Smooth muscle cell (in vitro differentiated cells): ENCODE results near the gene CALD1. TPM values are rescaled to one million over a fixed set of nuclear protein-coding genes. Genes with fewer than 3 reads are reported as not detected.

Source experiments
- DNase-seq: peaks from one replicate; lab custom pipeline; 2025; ENCODE audit not compliant: unreplicated experiment; lab: John Stamatoyannopoulos, UW
- H2AFZ ChIP-seq: fragments of 200-600 bp; sonication (generic); 2 replicates; pipeline ENCODE4 v1.6.0; 2016; ENCODE audit warnings: antibody characterized with exemption, low read depth, mild to moderate bottlenecking
- H3F3A ChIP-seq: fragments of 200-600 bp; sonication (generic); 2 replicates; pipeline ENCODE4 v1.6.0; 2017; ENCODE audit warnings: antibody characterized with exemption, low read depth
- H3K27ac ChIP-seq: fragments of 200-600 bp; sonication (generic); 2 replicates; pipeline ENCODE4 v1.5.1; 2016; ENCODE audit warnings: low read depth, mild to moderate bottlenecking
- H3K27me3 ChIP-seq: fragments of 200-600 bp; sonication (generic); 2 replicates; pipeline ENCODE4 v1.6.1; 2016; ENCODE audit warnings: low read depth, mild to moderate bottlenecking
- H3K36me3 ChIP-seq: fragments of 200-600 bp; sonication (generic); 2 replicates; pipeline ENCODE4 v1.5.1; 2016; ENCODE audit warnings: low read depth
- H3K4me1 ChIP-seq: fragments of 200-600 bp; sonication (generic); 2 replicates; pipeline ENCODE4 v1.5.1; 2016; ENCODE audit warnings: low read depth
- H3K4me2 ChIP-seq: fragments of 200-600 bp; sonication (generic); 2 replicates; pipeline ENCODE4 v1.6.0; 2016; ENCODE audit warnings: mild to moderate bottlenecking
- H3K4me3 ChIP-seq: fragments of 200-600 bp; sonication (generic); 2 replicates; pipeline ENCODE4 v1.5.1; 2016; ENCODE audit warnings: mild to moderate bottlenecking
- H3K79me2 ChIP-seq: fragments of 200-600 bp; sonication (generic); 2 replicates; pipeline ENCODE4 v1.6.0; 2016; ENCODE audit warnings: low read depth, mild to moderate bottlenecking
- H3K9ac ChIP-seq: fragments of 200-600 bp; sonication (generic); 2 replicates; pipeline ENCODE4 v1.6.0; 2016; ENCODE audit warnings: low read depth
- H3K9me3 ChIP-seq: fragments of 200-600 bp; sonication (generic); replicated peaks from 2 replicates; pipeline ENCODE4 v1.5.1; 2016; ENCODE audit warnings: low read depth
- H4K20me1 ChIP-seq: fragments of 200-600 bp; sonication (generic); 2 replicates; pipeline ENCODE4 v1.6.0; 2016; ENCODE audit warnings: low read depth
- WGBS: methylation state at CpG from one replicate; pipeline ENCODE4 v1.1.7; 2016; ENCODE audit warnings: low lambda C conversion rate; 5-methylcytosine and 5-hydroxymethylcytosine counted together
- polyA plus RNA-seq: library from polyadenylated mRNA; unstranded; fragments of >200 nt; fragmentation: Nextera tagmentation; extraction: Ambion mirVana; gene quantifications from 2 replicates; pipeline ENCODE4 v1.2.1, GENCODE V29; 2016
- total RNA-seq: library from RNA; depleted of rRNA; stranded (reverse); fragments of >200 nt; gene quantifications from 2 replicates; pipeline ENCODE4 v1.2.3, GENCODE V29; 2014
- TF ChIP-seq, protein P1 (sequence below): fragments of 200-600 bp; sonication (generic); IDR thresholded peaks from 2 replicates; pipeline ENCODE4 v1.5.1; 2017; ENCODE audit warnings: borderline replicate concordance, mild to moderate bottlenecking, antibody characterized with exemption; ENCODE audit not compliant: insufficient read depth, poor library complexity, severe bottlenecking

Gene CALD1
- total and polyA plus RNA-seq, 2 experiments from 2014 or later, result 948 to 1,552 TPM

GRCh38 chr7:134942690-134943466 is 163.4 kb downstream of the CALD1 start:
- no peaks in the 10 kb centered on the region for H3K9me3 ChIP-seq
- TF ChIP-seq, protein P1, sequence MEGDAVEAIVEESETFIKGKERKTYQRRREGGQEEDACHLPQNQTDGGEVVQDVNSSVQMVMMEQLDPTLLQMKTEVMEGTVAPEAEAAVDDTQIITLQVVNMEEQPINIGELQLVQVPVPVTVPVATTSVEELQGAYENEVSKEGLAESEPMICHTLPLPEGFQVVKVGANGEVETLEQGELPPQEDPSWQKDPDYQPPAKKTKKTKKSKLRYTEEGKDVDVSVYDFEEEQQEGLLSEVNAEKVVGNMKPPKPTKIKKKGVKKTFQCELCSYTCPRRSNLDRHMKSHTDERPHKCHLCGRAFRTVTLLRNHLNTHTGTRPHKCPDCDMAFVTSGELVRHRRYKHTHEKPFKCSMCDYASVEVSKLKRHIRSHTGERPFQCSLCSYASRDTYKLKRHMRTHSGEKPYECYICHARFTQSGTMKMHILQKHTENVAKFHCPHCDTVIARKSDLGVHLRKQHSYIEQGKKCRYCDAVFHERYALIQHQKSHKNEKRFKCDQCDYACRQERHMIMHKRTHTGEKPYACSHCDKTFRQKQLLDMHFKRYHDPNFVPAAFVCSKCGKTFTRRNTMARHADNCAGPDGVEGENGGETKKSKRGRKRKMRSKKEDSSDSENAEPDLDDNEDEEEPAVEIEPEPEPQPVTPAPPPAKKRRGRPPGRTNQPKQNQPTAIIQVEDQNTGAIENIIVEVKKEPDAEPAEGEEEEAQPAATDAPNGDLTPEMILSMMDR, result no peak
- WGBS, result 91% methylated on average over 9 of the region's 9 CpGs
- peak overlapping the region; percentile 97 for H3K27ac ChIP-seq
- H2AFZ ChIP-seq, result no peak overlapping the region
- peaks cover 7% of the 10 kb centered on the region for H4K20me1 ChIP-seq
- H3F3A ChIP-seq, result peaks cover 76% of the 10 kb centered on the region
- no peak overlapping the region for H3K4me3 ChIP-seq
- no peaks in the 10 kb centered on the region for H3K27me3 ChIP-seq
- no peak for DNase-seq
- peaks cover 46% of the 10 kb centered on the region for H3K79me2 ChIP-seq
- H3K36me3 ChIP-seq, result peaks cover 10% of the 10 kb centered on the region
- H3K4me2 ChIP-seq, result no peak overlapping the region
- H3K4me1 ChIP-seq, result peaks cover 16% of the 10 kb centered on the region
- no peak overlapping the region for H3K9ac ChIP-seq

DNA sequence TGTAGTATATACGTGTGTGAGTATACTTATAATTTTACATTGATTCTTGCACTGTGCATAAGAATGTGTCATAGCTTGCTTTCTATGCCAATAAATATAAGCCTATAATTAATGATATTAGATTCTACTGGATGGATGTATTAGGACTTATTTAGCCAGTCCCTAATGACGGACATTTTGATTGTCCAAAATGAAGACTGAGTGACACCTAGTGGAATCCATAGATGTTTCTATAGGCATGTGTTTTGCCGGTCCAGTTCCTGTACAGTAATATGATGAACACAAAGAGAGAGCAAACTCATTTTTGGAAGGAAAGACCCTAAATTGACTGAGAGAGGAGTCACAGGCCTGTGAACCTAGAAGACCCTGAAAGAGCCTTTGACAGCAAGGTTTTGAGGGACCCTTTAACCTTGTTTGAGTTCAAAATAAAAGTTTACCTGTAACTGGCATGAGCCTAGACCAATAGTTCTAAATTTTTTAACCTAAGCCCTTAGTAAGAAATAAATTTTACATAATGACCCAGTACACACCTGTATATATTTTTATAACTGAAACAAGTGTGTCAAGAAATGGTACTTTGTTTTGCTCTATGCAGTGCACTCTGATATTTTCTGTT is 164.5 kb downstream of the CALD1 start:
- Histone ChIP-seq H3K4me3 (no peak overlapping the region), H3K4me1 (peaks cover 16% of the 10 kb centered on the region), H3F3A (peaks cover 73% of the 10 kb centered on the region), H3K27me3 (no peaks in the 10 kb centered on the region), H3K9ac (no peak overlapping the region), H4K20me1 (peaks cover 16% of the 10 kb centered on the region), H3K4me2 (no peak overlapping the region), H3K36me3 (peaks cover 17% of the 10 kb centered on the region), H2AFZ (no peak overlapping the region), H3K79me2 (peaks cover 45% of the 10 kb centered on the region), H3K27ac (peak overlapping the region; percentile 45), H3K9me3 (no peaks in the 10 kb centered on the region)
- no peak for DNase-seq
- TF ChIP-seq, protein P1, result peak; percentile 10
- 82% methylated on average over 3 of the region's 3 CpGs for WGBS

DNA sequence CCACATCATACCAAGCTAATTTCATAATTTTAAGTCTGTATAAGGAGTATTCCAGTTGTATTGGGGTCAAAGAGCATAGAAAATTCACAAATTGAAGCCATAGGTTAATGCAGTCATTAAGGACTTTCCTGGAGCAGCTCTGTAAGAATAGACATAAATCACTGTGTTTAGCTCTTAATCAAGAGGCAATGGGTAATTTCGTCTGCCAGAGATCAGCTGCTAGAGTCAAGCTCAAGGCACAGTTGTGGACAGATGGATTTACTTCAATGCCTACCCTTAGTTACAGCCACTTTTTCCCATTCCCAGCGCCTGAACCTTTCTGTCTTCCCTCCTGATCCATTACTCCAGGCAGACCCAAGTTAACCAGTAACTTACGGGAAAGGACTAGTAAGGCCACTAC is 166.3 kb downstream of the CALD1 start:
- peaks cover 67% of the 10 kb centered on the region for H3F3A ChIP-seq
- H3K4me1 ChIP-seq, result peaks cover 14% of the 10 kb centered on the region
- H3K9ac ChIP-seq, result no peak overlapping the region
- no peaks in the 10 kb centered on the region for H3K9me3 ChIP-seq
- H3K4me2 ChIP-seq, result no peak overlapping the region
- no peak for DNase-seq
- H3K36me3 ChIP-seq, result peaks cover 32% of the 10 kb centered on the region
- 63% methylated on average over 3 of the region's 3 CpGs for WGBS
- H3K79me2 ChIP-seq, result peaks cover 42% of the 10 kb centered on the region
- no peak overlapping the region for H3K4me3 ChIP-seq
- H3K27ac ChIP-seq, result peak overlapping the region; percentile 45
- H3K27me3 ChIP-seq, result no peaks in the 10 kb centered on the region
- no peak overlapping the region for H2AFZ ChIP-seq
- peaks cover 23% of the 10 kb centered on the region for H4K20me1 ChIP-seq
- TF ChIP-seq, protein P1, result no peak
